ENCODE results near the gene SOX10.
"Not testable (repeated sequence)": the region's sequence is repeated elsewhere in the genome, so short reads cannot be mapped to it uniquely, and the experiment has no call there.

Gene SOX10

GRCh38 chr22:37985751-37986281, 1.5 kb upstream of the SOX10 start:
- no peak for DNase-seq (ENCODE audit: low read depth in 2 of 2)

- DNase-seq (ENCODE audit: low read depth in 2 of 2), result no peak
Measured at GRCh38 chr22:37985050-37985585, 763 bp upstream of the SOX10 start.

- no peak for DNase-seq (ENCODE audit: low read depth in 2 of 2)
Measured at GRCh38 chr22:37982938-37983859, 1.2 kb downstream of the SOX10 start.

- no peak for DNase-seq (ENCODE audit: low read depth in 2 of 2)
Measured at GRCh38 chr22:37982151-37982785, 2.1 kb downstream of the SOX10 start.

- no peak for DNase-seq (ENCODE audit: low read depth in 2 of 2)
Measured at GRCh38 chr22:37981282-37982011, 2.9 kb downstream of the SOX10 start.

- no peak for DNase-seq (ENCODE audit: low read depth in 2 of 2)
Measured at GRCh38 chr22:37979782-37980181, 4.6 kb downstream of the SOX10 start.

GRCh38 chr22:37976547-37976946, 7.8 kb downstream of the SOX10 start:
- DNase-seq (ENCODE audit: low read depth in 2 of 2), result no peak

GRCh38 chr22:37976022-37976421, 8.3 kb downstream of the SOX10 start:
- DNase-seq (ENCODE audit: low read depth in 2 of 2), result not testable (repeated sequence)

GRCh38 chr22:37975153-37975552, 9.2 kb downstream of the SOX10 start:
- no peak for DNase-seq (ENCODE audit: low read depth in 2 of 2)

GRCh38 chr22:37973271-37974170, 10.8 kb downstream of the SOX10 start:
- no peak for DNase-seq (ENCODE audit: low read depth in 2 of 2)

- no peak for DNase-seq (ENCODE audit: low read depth in 2 of 2)
Measured at GRCh38 chr22:37972527-37972926, 11.8 kb downstream of the SOX10 start.

- DNase-seq (ENCODE audit: low read depth in 2 of 2), result no peak
Measured at GRCh38 chr22:37971475-37972434, 12.6 kb downstream of the SOX10 start.

- DNase-seq (ENCODE audit: low read depth in 2 of 2), result no peak
Measured at GRCh38 chr22:37970864-37971263, 13.5 kb downstream of the SOX10 start.

- no peak for DNase-seq (ENCODE audit: low read depth in 2 of 2)
Measured at GRCh38 chr22:37968452-37969251, 15.7 kb downstream of the SOX10 start.

GRCh38 chr22:37967637-37968451, 16.5 kb downstream of the SOX10 start:
- DNase-seq (ENCODE audit: low read depth in 2 of 2), result no peak

- no peak for DNase-seq (ENCODE audit: low read depth in 2 of 2)
Measured at GRCh38 chr22:37967147-37967546, 17.2 kb downstream of the SOX10 start.

- no peak for DNase-seq (ENCODE audit: low read depth in 2 of 2)
Measured at GRCh38 chr22:37965940-37966664, 18.3 kb downstream of the SOX10 start.
